Measurements from ENCODE around the gene STARD3. TPM values are rescaled to one million over a fixed set of nuclear protein-coding genes. Genes with fewer than 3 reads are reported as not detected.

Gene STARD3
- total and polyA plus RNA-seq, 2 experiments from 2014 or later: 61.6 to 90.3 TPM

GRCh38 chr17:39647256-39647655 lies 10.3 kb downstream of the STARD3 start:
- Histone ChIP-seq H3K9me2 (replicated peaks; ENCODE audit: insufficient read depth) (no peaks in the 10 kb centered on the region), H3K9me3 (ENCODE audit: low read depth) (no peaks in the 10 kb centered on the region), H3K4me3 (no peak overlapping the region), H3K36me3 (replicated peaks; ENCODE audit: insufficient read depth, low read depth) (no peaks in the 10 kb centered on the region), H3K4me1 (ENCODE audit: insufficient read depth) (peaks cover 8% of the 10 kb centered on the region), H3K27me3 (no peaks in the 10 kb centered on the region), H4K20me1 (ENCODE audit: insufficient read depth, poor library complexity, severe bottlenecking) (peaks cover 3% of the 10 kb centered on the region), H2AFZ (no peak overlapping the region), H3K27ac (no peak overlapping the region), H3K4me2 (no peak overlapping the region), H3K79me2 (peaks cover 83% of the 10 kb centered on the region)
- no peak for TF ChIP-seq EZH2 (IDR thresholded peaks at IDR 0.05; ENCODE audit: borderline replicate concordance)
- no peak for TF ChIP-seq EZH2phosphoT487 (IDR thresholded peaks at IDR 0.05; ENCODE audit: low read depth, severe bottlenecking, unreplicated experiment)
- TF ChIP-seq CTCF (IDR thresholded peaks at IDR 0.05; ENCODE audit: poor library complexity): no peak
- no peak for DNase-seq (ENCODE audit: low spot score)
- 80% methylated on average over 4 of the region's 5 CpGs for WGBS (ENCODE audit: low lambda C conversion rate, missing lambda C conversion rate)

GRCh38 chr17:39648616-39649366 lies 11.8 kb downstream of the STARD3 start:
- Histone ChIP-seq H3K4me1 (ENCODE audit: insufficient read depth) (peaks cover 24% of the 10 kb centered on the region), H3K36me3 (replicated peaks; ENCODE audit: insufficient read depth, low read depth) (no peaks in the 10 kb centered on the region)
- no peak for TF ChIP-seq CTCF (IDR thresholded peaks at IDR 0.05; ENCODE audit: poor library complexity)
- no peak for TF ChIP-seq EZH2phosphoT487 (IDR thresholded peaks at IDR 0.05; ENCODE audit: low read depth, severe bottlenecking, unreplicated experiment)
- TF ChIP-seq EZH2 (IDR thresholded peaks at IDR 0.05; ENCODE audit: borderline replicate concordance): no peak

GRCh38 chr17:39650121-39650579 lies 13.2 kb downstream of the STARD3 start:
- Histone ChIP-seq H4K20me1 (ENCODE audit: insufficient read depth, poor library complexity, severe bottlenecking) (no peaks in the 10 kb centered on the region), H3K27ac (no peak overlapping the region), H3K79me2 (peaks cover 67% of the 10 kb centered on the region), H3K9me2 (replicated peaks; ENCODE audit: insufficient read depth) (no peaks in the 10 kb centered on the region), H3K4me2 (no peak overlapping the region), H3K9me3 (ENCODE audit: low read depth) (no peaks in the 10 kb centered on the region), H3K36me3 (replicated peaks; ENCODE audit: insufficient read depth, low read depth) (no peaks in the 10 kb centered on the region), H3K4me1 (ENCODE audit: insufficient read depth) (peaks cover 27% of the 10 kb centered on the region), H3K27me3 (no peaks in the 10 kb centered on the region), H2AFZ (no peak overlapping the region), H3K4me3 (no peak overlapping the region)
- TF ChIP-seq EZH2 (IDR thresholded peaks at IDR 0.05; ENCODE audit: borderline replicate concordance): no peak
- 90% methylated on average over 11 of the region's 11 CpGs for WGBS (ENCODE audit: low lambda C conversion rate, missing lambda C conversion rate)
- DNase-seq (ENCODE audit: low spot score): no peak

More at GRCh38 chr17:39648616-39649366, 11.8 kb downstream of the STARD3 start:
- Histone ChIP-seq H2AFZ (no peak overlapping the region), H3K27me3 (no peaks in the 10 kb centered on the region), H3K9me3 (ENCODE audit: low read depth) (no peaks in the 10 kb centered on the region), H3K27ac (no peak overlapping the region), H3K4me2 (no peak overlapping the region), H3K4me3 (no peak overlapping the region), H3K79me2 (peaks cover 67% of the 10 kb centered on the region), H4K20me1 (ENCODE audit: insufficient read depth, poor library complexity, severe bottlenecking) (no peaks in the 10 kb centered on the region), H3K9me2 (replicated peaks; ENCODE audit: insufficient read depth) (no peaks in the 10 kb centered on the region)
- DNase-seq (ENCODE audit: low spot score): no peak
- WGBS (ENCODE audit: low lambda C conversion rate, missing lambda C conversion rate): 93% methylated on average over 14 of the region's 15 CpGs

GRCh38 chr17:39651923-39652586 lies 15.1 kb downstream of the STARD3 start:
- H3K9me3 ChIP-seq (ENCODE audit: low read depth): no peaks in the 10 kb centered on the region
- no peaks in the 10 kb centered on the region for H3K27me3 ChIP-seq
- DNase-seq (ENCODE audit: low spot score): peak; percentile 40
- H3K9me2 ChIP-seq (replicated peaks; ENCODE audit: insufficient read depth): no peaks in the 10 kb centered on the region
- peaks cover 53% of the 10 kb centered on the region for H3K79me2 ChIP-seq
- no peak overlapping the region for H2AFZ ChIP-seq
- peak overlapping the region; percentile 86 for H3K27ac ChIP-seq
- H4K20me1 ChIP-seq (ENCODE audit: insufficient read depth, poor library complexity, severe bottlenecking): no peaks in the 10 kb centered on the region
- H3K4me3 ChIP-seq: no peak overlapping the region
- TF ChIP-seq EZH2phosphoT487 (IDR thresholded peaks at IDR 0.05; ENCODE audit: low read depth, severe bottlenecking, unreplicated experiment) (no peak), CTCF (IDR thresholded peaks at IDR 0.05; ENCODE audit: poor library complexity) (no peak), EZH2 (IDR thresholded peaks at IDR 0.05; ENCODE audit: borderline replicate concordance) (no peak)
- H3K4me1 ChIP-seq (ENCODE audit: insufficient read depth): peaks cover 27% of the 10 kb centered on the region
- peak overlapping the region; percentile 21 for H3K4me2 ChIP-seq
- H3K36me3 ChIP-seq (replicated peaks; ENCODE audit: insufficient read depth, low read depth): no peaks in the 10 kb centered on the region
- WGBS (ENCODE audit: low lambda C conversion rate, missing lambda C conversion rate): 71% methylated on average over 8 of the region's 8 CpGs

All from hepatocyte (in vitro differentiated cells).